Kidney epithelial cell (primary cell): Measurements from ENCODE around the gene SLC47A2. TPM values are rescaled to one million over a fixed set of nuclear protein-coding genes. Genes with fewer than 3 reads are reported as not detected.

Source experiments
- DNase-seq: peaks from one replicate; pipeline ENCODE4 v3.0.0-alpha.2; 2010; ENCODE audit warnings: low read depth
- H3K27me3 ChIP-seq: 2 replicates; pipeline ENCODE4 v1.6.0; 2011; ENCODE audit warnings: low read length; ENCODE audit not compliant: control insufficient read depth, insufficient read depth
- H3K36me3 ChIP-seq: 2 replicates; pipeline ENCODE4 v1.5.1; 2011; ENCODE audit warnings: low read length; ENCODE audit not compliant: control insufficient read depth, insufficient read depth
- H3K4me3 ChIP-seq: 2 replicates; pipeline ENCODE4 v1.5.1; 2011; ENCODE audit warnings: low read depth, mild to moderate bottlenecking, control low read depth, low read length
- CTCF ChIP-seq: IDR thresholded peaks from 2 replicates; pipeline ENCODE4 v1.5.1; 2011; ENCODE audit warnings: mild to moderate bottlenecking, moderate library complexity, low read length, control low read depth, inconsistent platforms; ENCODE audit not compliant: insufficient read depth, poor library complexity, severe bottlenecking
- total RNA-seq: library from RNA; depleted of rRNA; stranded (reverse); fragments of >200 nt; gene quantifications from 2 replicates; pipeline ENCODE4 v1.2.3, GENCODE V29; 2015

Gene SLC47A2
- total RNA-seq, 1 donor from 2014 or later: not detected

GRCh38 chr17:19663097-19663496, 53.3 kb downstream of the SLC47A2 start:
- Histone ChIP-seq H3K36me3 (no peaks in the 10 kb centered on the region), H3K4me3 (no peak overlapping the region), H3K27me3 (no peaks in the 10 kb centered on the region)
- TF ChIP-seq CTCF: no peak
- no peak for DNase-seq

- TF ChIP-seq CTCF: no peak
- no peak for DNase-seq
- no peak overlapping the region for H3K4me3 ChIP-seq
- no peaks in the 10 kb centered on the region for H3K36me3 ChIP-seq
- H3K27me3 ChIP-seq: no peaks in the 10 kb centered on the region
Measured at GRCh38 chr17:19661121-19661520, 55.3 kb downstream of the SLC47A2 start.

GRCh38 chr17:19660219-19660870, 56.0 kb downstream of the SLC47A2 start:
- no peak for DNase-seq
- Histone ChIP-seq H3K27me3 (no peaks in the 10 kb centered on the region), H3K36me3 (no peaks in the 10 kb centered on the region)

GRCh38 chr17:19659366-19660177, 56.8 kb downstream of the SLC47A2 start:
- no peak for DNase-seq
- H3K36me3 ChIP-seq: no peaks in the 10 kb centered on the region
- no peak overlapping the region for H3K4me3 ChIP-seq
- no peak for TF ChIP-seq CTCF
- H3K27me3 ChIP-seq: no peaks in the 10 kb centered on the region

More at GRCh38 chr17:19660219-19660870, 56.0 kb downstream of the SLC47A2 start:
- H3K4me3 ChIP-seq: no peak overlapping the region
- TF ChIP-seq CTCF: no peak

GRCh38 chr17:19656851-19657581, 59.4 kb downstream of the SLC47A2 start:
- DNase-seq: no peak
- H3K27me3 ChIP-seq: no peaks in the 10 kb centered on the region
- TF ChIP-seq CTCF: no peak
- no peaks in the 10 kb centered on the region for H3K36me3 ChIP-seq
- no peak overlapping the region for H3K4me3 ChIP-seq
